Activated CD8-positive, alpha-beta memory T cell treated with anti-CD3 and anti-CD28 coated beads for 24 hours (primary cell): ENCODE results near the gene BAZ2B.

Experiments
- DNase-seq: peaks from one replicate; pipeline ENCODE4 v3.0.0-alpha.2; 2020

BAZ2B gene

GRCh38 chr2:159457589-159457988, 158.8 kb downstream of the BAZ2B start:
- DNase-seq = no peak

- no peak for DNase-seq
These were observed 159.6 kb downstream of the BAZ2B start for GRCh38 chr2:159456500-159457426.

GRCh38 chr2:159455330-159455918, 160.9 kb downstream of the BAZ2B start:
- no peak for DNase-seq

GRCh38 chr2:159454185-159454584, 162.2 kb downstream of the BAZ2B start:
- no peak for DNase-seq

GRCh38 chr2:159450180-159450579, 166.2 kb downstream of the BAZ2B start:
- no peak for DNase-seq

GRCh38 chr2:159449504-159450124, 166.7 kb downstream of the BAZ2B start:
- no peak for DNase-seq

- DNase-seq = no peak
These were observed 169.5 kb downstream of the BAZ2B start for GRCh38 chr2:159446817-159447216.

GRCh38 chr2:159446201-159446600, 170.1 kb downstream of the BAZ2B start:
- DNase-seq = no peak

GRCh38 chr2:159445307-159445706, 171.0 kb downstream of the BAZ2B start:
- no peak for DNase-seq

- DNase-seq = no peak
These were observed 171.6 kb downstream of the BAZ2B start for GRCh38 chr2:159444754-159445153.

- no peak for DNase-seq
These were observed 174.0 kb downstream of the BAZ2B start for GRCh38 chr2:159442159-159442852.

GRCh38 chr2:159441182-159441581, 175.2 kb downstream of the BAZ2B start:
- no peak for DNase-seq

GRCh38 chr2:159439421-159439820, 176.9 kb downstream of the BAZ2B start:
- no peak for DNase-seq

GRCh38 chr2:159438720-159439353, 177.5 kb downstream of the BAZ2B start:
- no peak for DNase-seq

- no peak for DNase-seq
These were observed 178.1 kb downstream of the BAZ2B start for GRCh38 chr2:159438284-159438683.

GRCh38 chr2:159432610-159433009, 183.7 kb downstream of the BAZ2B start:
- DNase-seq = no peak

- no peak for DNase-seq
These were observed 189.3 kb downstream of the BAZ2B start for GRCh38 chr2:159427048-159427447.

- no peak for DNase-seq
These were observed 196.9 kb downstream of the BAZ2B start for GRCh38 chr2:159419403-159419802.

- DNase-seq = no peak
These were observed 204.9 kb downstream of the BAZ2B start for GRCh38 chr2:159411460-159411859.

- DNase-seq = no peak
These were observed 206.1 kb downstream of the BAZ2B start for GRCh38 chr2:159410276-159410675.

GRCh38 chr2:159409116-159409800, 207.1 kb downstream of the BAZ2B start:
- no peak for DNase-seq

- DNase-seq = no peak
These were observed 213.6 kb downstream of the BAZ2B start for GRCh38 chr2:159402790-159403189.
